ENCODE results near the gene PTPRJ.
"Not testable (repeated sequence)": the region's sequence is repeated elsewhere in the genome, so short reads cannot be mapped to it uniquely, and the experiment has no call there.

The PTPRJ gene

DNA sequence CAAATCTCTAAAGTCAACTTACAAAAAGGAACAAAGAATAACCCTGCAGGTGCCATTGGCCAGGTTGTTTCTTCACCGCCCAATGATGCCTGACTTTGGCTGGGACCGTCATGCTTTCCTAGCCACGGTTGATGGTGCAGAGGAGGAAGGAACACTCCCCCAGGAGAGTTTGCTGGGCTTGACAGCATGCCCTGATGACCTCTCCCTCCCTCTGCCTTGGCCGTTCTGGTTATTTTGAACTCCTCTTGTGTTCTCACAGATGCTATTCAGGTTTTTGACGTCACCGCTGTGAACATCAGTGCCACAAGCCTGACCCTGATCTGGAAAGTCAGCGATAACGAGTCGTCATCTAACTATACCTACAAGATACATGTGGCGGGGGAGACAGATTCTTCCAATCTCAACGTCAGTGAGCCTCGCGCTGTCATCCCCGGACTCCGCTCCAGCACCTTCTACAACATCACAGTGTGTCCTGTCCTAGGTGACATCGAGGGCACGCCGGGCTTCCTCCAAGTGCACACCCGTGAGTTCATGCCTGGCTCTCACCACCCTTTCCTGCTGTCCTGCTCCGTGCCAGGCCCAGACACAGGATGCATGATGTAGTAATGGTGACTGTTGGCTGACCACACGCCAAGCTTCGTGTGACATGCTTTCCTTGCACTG, 147.3 kb downstream of the PTPRJ start:
- H3K27me3 ChIP-seq (ENCODE audit: insufficient read depth, low read length), result no peaks in the 10 kb centered on the region
- no peaks in the 10 kb centered on the region for H3K4me1 ChIP-seq (ENCODE audit: insufficient read depth, low read length)
- no peaks in the 10 kb centered on the region for H3K9me3 ChIP-seq (ENCODE audit: insufficient read depth, low read depth, low read length)
- no peak overlapping the region for H3K27ac ChIP-seq (ENCODE audit: low read length)
- H3K4me3 ChIP-seq (ENCODE audit: low read length), result no peak overlapping the region
- peaks cover 38% of the 10 kb centered on the region for H3K36me3 ChIP-seq (ENCODE audit: insufficient read depth, low read depth, low read length)
- H3K9ac ChIP-seq (ENCODE audit: low read depth, low read length), result no peak overlapping the region

GRCh38 chr11:48129697-48130395, 149.5 kb downstream of the PTPRJ start:
- H3K9me3 ChIP-seq (ENCODE audit: insufficient read depth, low read depth, low read length), result no peaks in the 10 kb centered on the region
- H3K36me3 ChIP-seq (ENCODE audit: insufficient read depth, low read depth, low read length), result peaks cover 34% of the 10 kb centered on the region
- H3K4me3 ChIP-seq (ENCODE audit: low read length), result no peak overlapping the region
- no peak overlapping the region for H3K9ac ChIP-seq (ENCODE audit: low read depth, low read length)
- H3K27ac ChIP-seq (ENCODE audit: low read length), result no peak overlapping the region
- no peaks in the 10 kb centered on the region for H3K27me3 ChIP-seq (ENCODE audit: insufficient read depth, low read length)
- H3K4me1 ChIP-seq (ENCODE audit: insufficient read depth, low read length), result peaks cover 9% of the 10 kb centered on the region; the same call in 1 of the 2 replicates

GRCh38 chr11:48134221-48134922, 154.0 kb downstream of the PTPRJ start:
- Histone ChIP-seq H3K9me3 (ENCODE audit: insufficient read depth, low read depth, low read length) (no peaks in the 10 kb centered on the region), H3K4me3 (ENCODE audit: low read length) (no peak overlapping the region; the same call in 1 of the 2 replicates), H3K4me1 (ENCODE audit: insufficient read depth, low read length) (peaks cover 9% of the 10 kb centered on the region; the same call in 1 of the 2 replicates), H3K27ac (ENCODE audit: low read length) (peak overlapping the region; percentile 14), H3K9ac (ENCODE audit: low read depth, low read length) (peak overlapping the region; percentile 22; the same call in 1 of the 2 replicates), H3K27me3 (ENCODE audit: insufficient read depth, low read length) (no peaks in the 10 kb centered on the region), H3K36me3 (ENCODE audit: insufficient read depth, low read depth, low read length) (peaks cover 5% of the 10 kb centered on the region)

DNA sequence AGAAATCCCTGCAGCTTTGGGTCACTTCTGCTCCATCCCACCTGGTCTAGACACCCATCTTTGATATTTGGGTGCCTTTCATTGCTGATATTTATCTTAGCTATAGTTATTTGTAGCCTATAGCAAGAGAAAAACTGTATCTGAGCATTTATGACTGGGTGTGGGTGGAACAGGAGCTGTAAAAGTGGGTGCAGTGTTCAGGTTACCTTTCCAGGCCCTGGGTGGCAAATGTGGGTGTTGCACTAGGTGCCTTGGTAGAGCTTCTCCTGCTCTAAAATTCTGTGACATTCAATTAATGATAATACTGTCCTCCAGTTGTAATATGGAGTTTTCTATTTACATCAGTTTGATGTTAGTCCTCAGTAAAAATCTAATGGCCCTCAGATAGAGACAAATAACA, 157.9 kb downstream of the PTPRJ start:
- H3K27ac ChIP-seq (ENCODE audit: low read length), result no peak overlapping the region
- peaks cover 10% of the 10 kb centered on the region; the same call in 1 of the 2 replicates for H3K36me3 ChIP-seq (ENCODE audit: insufficient read depth, low read depth, low read length)
- no peak overlapping the region for H3K4me3 ChIP-seq (ENCODE audit: low read length)
- peaks cover 9% of the 10 kb centered on the region; the same call in 1 of the 2 replicates for H3K4me1 ChIP-seq (ENCODE audit: insufficient read depth, low read length)
- H3K27me3 ChIP-seq (ENCODE audit: insufficient read depth, low read length), result no peaks in the 10 kb centered on the region
- no peaks in the 10 kb centered on the region for H3K9me3 ChIP-seq (ENCODE audit: insufficient read depth, low read depth, low read length)
- no peak overlapping the region for H3K9ac ChIP-seq (ENCODE audit: low read depth, low read length)

DNA sequence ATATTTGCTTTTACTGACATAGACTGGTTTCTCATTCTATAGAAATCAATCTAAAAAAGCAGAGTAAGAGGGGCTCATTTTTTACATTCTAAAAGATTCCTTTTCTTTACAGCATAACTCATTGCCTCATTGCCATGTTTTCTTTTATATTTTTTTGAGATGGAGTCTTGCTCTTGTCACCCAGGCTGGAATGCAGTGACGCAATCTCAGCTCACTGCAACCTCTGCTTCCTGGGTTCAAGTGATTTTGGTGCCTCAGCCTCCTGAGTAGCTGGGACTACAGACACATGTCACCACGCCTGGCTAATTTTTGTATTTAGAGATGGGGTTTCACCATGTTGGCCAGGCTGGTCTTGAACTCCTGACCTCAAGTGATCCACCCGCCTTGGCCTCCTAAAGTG, 159.5 kb downstream of the PTPRJ start:
- not testable (repeated sequence) for H3K4me3 ChIP-seq (ENCODE audit: low read length); H3K4me1 ChIP-seq (ENCODE audit: insufficient read depth, low read length); H3K9ac ChIP-seq (ENCODE audit: low read depth, low read length); H3K27ac ChIP-seq (ENCODE audit: low read length); H3K27me3 ChIP-seq (ENCODE audit: insufficient read depth, low read length); H3K9me3 ChIP-seq (ENCODE audit: insufficient read depth, low read depth, low read length)
- peaks cover 23% of the 10 kb centered on the region; the same call in 1 of the 2 replicates for H3K36me3 ChIP-seq (ENCODE audit: insufficient read depth, low read depth, low read length)

- Histone ChIP-seq H3K9me3 (ENCODE audit: insufficient read depth, low read depth, low read length) (no peaks in the 10 kb centered on the region), H3K36me3 (ENCODE audit: insufficient read depth, low read depth, low read length) (peaks cover 25% of the 10 kb centered on the region; the same call in 1 of the 2 replicates), H3K27ac (ENCODE audit: low read length) (no peak overlapping the region)
These were observed 161.2 kb downstream of the PTPRJ start for GRCh38 chr11:48141475-48142122.

DNA sequence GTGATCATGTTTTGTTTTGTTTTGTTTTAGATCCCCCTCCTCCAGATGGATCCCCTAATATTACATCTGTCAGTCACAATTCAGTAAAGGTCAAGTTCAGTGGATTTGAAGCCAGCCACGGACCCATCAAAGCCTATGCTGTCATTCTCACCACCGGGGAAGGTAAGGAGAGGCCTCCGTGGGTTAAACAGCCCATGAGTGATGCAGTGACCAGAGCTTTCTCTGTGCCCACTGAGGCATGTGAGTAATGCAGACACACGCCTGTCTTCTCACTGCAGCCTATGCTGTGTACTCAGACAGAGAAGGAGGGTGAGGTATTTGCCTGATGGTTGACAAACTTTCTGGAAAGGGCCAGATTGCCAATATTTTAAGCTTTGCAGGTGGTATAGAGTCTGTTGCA, 162.5 kb downstream of the PTPRJ start:
- H3K27ac ChIP-seq (ENCODE audit: low read length), result no peak overlapping the region
- H3K36me3 ChIP-seq (ENCODE audit: insufficient read depth, low read depth, low read length), result peaks cover 25% of the 10 kb centered on the region; the same call in 1 of the 2 replicates
- no peaks in the 10 kb centered on the region for H3K9me3 ChIP-seq (ENCODE audit: insufficient read depth, low read depth, low read length)
- no peak overlapping the region for H3K4me3 ChIP-seq (ENCODE audit: low read length)
- no peak overlapping the region for H3K9ac ChIP-seq (ENCODE audit: low read depth, low read length)
- no peaks in the 10 kb centered on the region for H3K27me3 ChIP-seq (ENCODE audit: insufficient read depth, low read length)
- H3K4me1 ChIP-seq (ENCODE audit: insufficient read depth, low read length), result no peaks in the 10 kb centered on the region

More at GRCh38 chr11:48141475-48142122, 161.2 kb downstream of the PTPRJ start:
- Histone ChIP-seq H3K4me1 (ENCODE audit: insufficient read depth, low read length) (no peaks in the 10 kb centered on the region), H3K9ac (ENCODE audit: low read depth, low read length) (no peak overlapping the region), H3K27me3 (ENCODE audit: insufficient read depth, low read length) (no peaks in the 10 kb centered on the region), H3K4me3 (ENCODE audit: low read length) (no peak overlapping the region)

DNA sequence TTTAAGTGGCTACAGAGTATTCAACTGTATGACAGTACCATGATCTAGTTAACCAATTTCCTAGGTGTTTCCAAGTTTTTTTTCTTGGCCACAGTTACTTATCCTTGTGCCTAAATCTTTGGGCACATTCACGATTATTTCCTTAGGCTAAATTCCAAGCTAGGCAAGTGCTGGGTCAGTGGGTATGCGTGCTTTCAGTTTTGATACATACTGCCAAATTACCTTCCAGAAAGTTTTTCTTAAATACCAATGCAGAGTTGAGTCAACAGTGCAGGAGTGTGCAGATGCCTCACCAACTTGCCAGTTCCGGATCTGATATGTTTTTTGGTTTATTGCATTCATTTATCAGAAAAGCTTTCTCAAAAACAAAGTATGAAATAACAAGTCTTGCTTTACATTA, 168.4 kb downstream of the PTPRJ start:
- H3K4me1 ChIP-seq (ENCODE audit: insufficient read depth, low read length), result no peaks in the 10 kb centered on the region
- no peaks in the 10 kb centered on the region for H3K27me3 ChIP-seq (ENCODE audit: insufficient read depth, low read length)
- no peaks in the 10 kb centered on the region for H3K9me3 ChIP-seq (ENCODE audit: insufficient read depth, low read depth, low read length)
- peaks cover 39% of the 10 kb centered on the region; the same call in 1 of the 2 replicates for H3K36me3 ChIP-seq (ENCODE audit: insufficient read depth, low read depth, low read length)
- H3K9ac ChIP-seq (ENCODE audit: low read depth, low read length), result no peak overlapping the region
- no peak overlapping the region for H3K4me3 ChIP-seq (ENCODE audit: low read length)
- no peak overlapping the region for H3K27ac ChIP-seq (ENCODE audit: low read length)

- Histone ChIP-seq H3K36me3 (ENCODE audit: insufficient read depth, low read depth, low read length) (peaks cover 36% of the 10 kb centered on the region), H3K27ac (ENCODE audit: low read length) (no peak overlapping the region), H3K4me1 (ENCODE audit: insufficient read depth, low read length) (no peaks in the 10 kb centered on the region), H3K4me3 (ENCODE audit: low read length) (no peak overlapping the region), H3K9me3 (ENCODE audit: insufficient read depth, low read depth, low read length) (no peaks in the 10 kb centered on the region), H3K9ac (ENCODE audit: low read depth, low read length) (no peak overlapping the region), H3K27me3 (ENCODE audit: insufficient read depth, low read length) (no peaks in the 10 kb centered on the region)
These were observed 169.9 kb downstream of the PTPRJ start for GRCh38 chr11:48150213-48150612.

- peaks cover 40% of the 10 kb centered on the region for H3K36me3 ChIP-seq (ENCODE audit: insufficient read depth, low read depth, low read length)
- H3K4me1 ChIP-seq (ENCODE audit: insufficient read depth, low read length), result no peaks in the 10 kb centered on the region
- H3K4me3 ChIP-seq (ENCODE audit: low read length), result no peak overlapping the region
- no peaks in the 10 kb centered on the region for H3K27me3 ChIP-seq (ENCODE audit: insufficient read depth, low read length)
- H3K9me3 ChIP-seq (ENCODE audit: insufficient read depth, low read depth, low read length), result no peaks in the 10 kb centered on the region
- H3K9ac ChIP-seq (ENCODE audit: low read depth, low read length), result no peak overlapping the region
- H3K27ac ChIP-seq (ENCODE audit: low read length), result no peak overlapping the region
These were observed 173.8 kb downstream of the PTPRJ start for GRCh38 chr11:48154151-48154550.
